ENCODE measurements around the gene CABP5.

GRCh38 chr19:48023011-48023410 lies 20.9 kb downstream of the CABP5 start:
- no peak for TF ChIP-seq CTCF (IDR thresholded peaks at IDR 0.05)
- TF ChIP-seq POLR2A (IDR thresholded peaks at IDR 0.05), result no peak
